DLD1 (cell line): Measurements from ENCODE around the gene KRTAP26-1.

Source experiments
- in situ Hi-C: cut with HindIII; loops from 2 replicates; pipeline ENCODE4 v1.10.0; 2017; ENCODE audit warnings: low sequenced_read_pairs

The KRTAP26-1 gene, protein sequence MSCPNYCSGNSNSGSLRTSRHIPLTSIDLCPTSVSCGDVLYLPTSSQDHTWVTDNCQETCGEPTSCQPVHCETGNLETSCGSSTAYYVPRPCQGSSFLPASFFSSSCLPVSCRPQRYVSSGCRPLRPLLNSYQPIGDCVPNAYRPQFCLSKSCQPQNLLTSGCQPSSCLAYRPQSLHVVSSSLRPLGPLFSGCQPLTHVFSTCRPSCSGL

DNA sequence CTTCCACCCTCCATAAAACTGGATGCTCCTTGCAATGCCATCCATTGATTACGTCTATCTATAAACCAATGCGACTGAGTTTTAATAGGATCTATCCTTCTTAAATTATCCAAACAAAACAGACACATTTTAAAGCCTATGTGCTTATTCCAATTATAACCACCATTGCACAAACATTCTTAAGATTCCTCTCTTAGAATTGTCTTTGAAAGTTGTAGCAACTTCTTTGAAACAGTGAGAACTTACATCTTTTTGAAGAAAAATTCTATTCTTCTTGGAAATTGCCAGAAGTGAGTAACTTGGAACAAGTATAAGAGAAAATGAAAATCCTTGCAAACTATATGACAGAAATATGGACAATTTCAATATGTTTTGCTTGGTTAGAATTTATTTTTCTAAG is at the start of gene KRTAP26-1:
KRTAP26-1 (minus strand) TSS at position 101 of the 400 bp plus-strand sequence. CDS start 280 bp downstream, outside the sequence.
- in situ Hi-C loops = no loop called here

DNA sequence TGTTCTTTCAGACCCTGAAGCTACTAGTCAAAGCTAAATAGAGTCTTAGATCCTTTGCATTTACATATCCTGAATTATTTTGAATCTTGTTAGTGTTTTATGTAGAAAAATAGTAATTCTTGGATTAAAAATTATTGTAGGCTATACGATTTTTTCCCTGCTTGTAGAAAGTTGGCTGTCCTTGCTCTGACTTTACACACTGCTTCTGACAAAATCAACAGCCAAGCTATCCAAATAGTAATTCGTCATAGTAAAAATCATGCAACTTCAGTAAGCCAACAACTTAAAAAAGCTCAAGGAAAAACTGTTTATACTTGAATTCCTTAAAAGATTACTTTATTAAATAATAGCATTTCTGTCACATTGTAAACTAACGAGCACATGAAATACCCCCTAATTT is 35.8 kb upstream of the KRTAP26-1 start:
- in situ Hi-C loops = no loop called here

DNA sequence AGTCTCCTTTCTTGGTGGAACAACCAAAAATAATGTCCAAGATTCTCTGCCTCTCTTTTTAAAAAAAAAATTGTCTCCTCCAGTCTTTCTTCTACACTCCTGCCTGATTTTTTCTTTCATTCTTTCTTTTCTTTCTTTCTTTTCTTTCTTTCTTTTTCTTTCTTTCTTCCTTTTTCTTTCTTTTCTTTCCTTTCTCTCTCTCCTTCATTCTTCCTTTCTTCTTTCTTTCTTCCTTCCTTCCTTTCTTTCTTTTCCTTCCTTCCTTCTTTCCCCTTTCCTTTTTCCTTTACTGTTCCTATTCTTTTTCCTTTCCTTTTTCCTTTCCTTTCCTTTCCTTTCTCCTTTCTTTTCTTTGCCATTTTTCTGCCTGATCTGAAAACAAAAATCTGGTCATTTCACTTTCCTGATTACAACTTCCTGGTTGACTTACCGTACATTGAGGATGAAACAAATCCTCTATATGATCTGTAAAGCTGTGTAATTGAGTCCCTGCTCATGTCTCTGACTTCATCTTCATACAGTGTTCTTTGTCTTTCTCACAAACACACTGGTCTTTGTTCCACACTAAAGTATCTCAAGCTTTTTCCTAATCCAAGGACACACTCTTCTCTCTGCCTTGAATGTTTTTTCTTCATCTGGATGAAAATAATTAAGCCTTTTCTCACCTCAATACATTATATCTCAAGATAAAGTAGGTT is 34.3 kb upstream of the KRTAP26-1 start:
- in situ Hi-C loops = no loop called here

DNA sequence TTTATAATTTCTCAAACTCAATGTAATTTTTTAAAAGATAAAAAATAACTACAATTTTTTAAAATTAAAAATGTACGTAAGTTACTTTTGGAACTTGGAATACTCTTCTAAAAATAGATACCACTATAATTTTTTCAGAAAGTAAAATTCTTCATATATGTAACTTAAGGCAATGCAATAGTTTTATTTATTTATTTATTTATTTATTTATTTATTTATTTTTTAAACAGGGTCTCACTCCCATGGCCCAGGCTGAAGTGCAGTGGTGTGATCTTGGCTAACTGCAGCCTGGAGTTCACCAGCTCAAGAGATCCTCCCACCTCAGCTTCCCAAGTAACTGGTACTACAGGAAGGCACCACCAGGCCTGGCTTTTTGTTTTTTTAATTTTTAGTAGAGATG is 31.4 kb upstream of the KRTAP26-1 start:
- in situ Hi-C loops = no loop called here

DNA sequence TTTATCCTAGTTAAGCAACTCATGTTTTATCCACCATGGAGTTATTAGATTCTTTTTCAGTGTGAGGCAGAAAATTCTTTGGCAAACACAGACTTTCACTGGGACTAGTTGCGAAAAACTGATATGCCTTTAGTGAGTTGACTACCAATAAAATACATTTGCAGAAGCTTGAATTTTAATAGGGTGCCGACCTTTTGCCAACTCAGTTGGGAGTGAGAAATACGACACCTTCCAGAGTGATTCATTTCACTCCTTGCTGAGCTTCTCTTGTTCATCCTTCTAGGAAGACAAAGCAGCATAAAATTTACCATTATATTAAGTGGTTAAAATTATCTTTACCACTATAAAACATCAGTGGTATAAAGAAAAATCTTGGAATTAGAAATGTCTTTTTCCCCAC is 29.5 kb upstream of the KRTAP26-1 start:
- in situ Hi-C loops = no loop called here

DNA sequence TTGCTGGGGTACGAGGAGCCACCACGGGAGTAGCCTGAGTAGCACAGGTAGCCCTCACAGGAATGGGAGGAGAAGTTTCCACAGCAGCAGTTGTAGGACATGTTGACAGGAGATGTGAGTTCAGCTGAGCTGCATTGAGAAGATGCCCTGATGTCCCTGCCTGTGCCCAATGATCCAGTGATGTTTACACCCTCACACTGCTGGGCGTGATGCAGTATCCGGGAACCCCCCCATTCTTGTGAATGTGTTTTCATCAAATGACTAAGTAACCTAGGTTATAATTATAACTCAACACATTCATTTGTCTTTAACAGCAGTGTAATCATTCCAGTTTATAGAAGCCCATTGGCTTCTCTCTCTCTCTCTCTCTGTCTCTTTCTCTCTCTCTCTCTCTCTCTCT is 28.4 kb upstream of the KRTAP26-1 start, which contains the start of gene KRTAP23-1:
KRTAP23-1 (minus strand) TSS at position 101 of the 400 bp plus-strand sequence; CDS start at position 101, 0 bp downstream.
- in situ Hi-C loops = no loop called here

DNA sequence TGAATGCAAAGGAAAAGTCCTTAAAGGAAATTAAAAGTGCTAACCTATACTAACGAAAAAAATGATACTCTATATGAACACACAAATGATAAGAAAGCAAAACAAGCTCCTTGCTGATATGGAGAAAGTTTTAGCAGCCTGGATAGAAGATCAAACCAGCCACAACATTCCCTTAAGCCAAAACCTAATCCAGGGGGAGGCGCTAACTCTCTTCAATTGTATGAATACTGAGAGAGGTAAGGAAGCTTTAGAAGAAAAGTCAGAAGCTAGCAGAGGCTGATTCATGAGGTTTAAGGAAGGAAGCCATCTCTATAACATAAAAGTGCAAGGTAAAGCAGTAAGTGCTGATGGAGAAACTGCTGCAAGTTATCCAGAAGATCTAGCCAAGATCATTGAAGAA is 24.9 kb upstream of the KRTAP26-1 start:
- in situ Hi-C loops = no loop called here

DNA sequence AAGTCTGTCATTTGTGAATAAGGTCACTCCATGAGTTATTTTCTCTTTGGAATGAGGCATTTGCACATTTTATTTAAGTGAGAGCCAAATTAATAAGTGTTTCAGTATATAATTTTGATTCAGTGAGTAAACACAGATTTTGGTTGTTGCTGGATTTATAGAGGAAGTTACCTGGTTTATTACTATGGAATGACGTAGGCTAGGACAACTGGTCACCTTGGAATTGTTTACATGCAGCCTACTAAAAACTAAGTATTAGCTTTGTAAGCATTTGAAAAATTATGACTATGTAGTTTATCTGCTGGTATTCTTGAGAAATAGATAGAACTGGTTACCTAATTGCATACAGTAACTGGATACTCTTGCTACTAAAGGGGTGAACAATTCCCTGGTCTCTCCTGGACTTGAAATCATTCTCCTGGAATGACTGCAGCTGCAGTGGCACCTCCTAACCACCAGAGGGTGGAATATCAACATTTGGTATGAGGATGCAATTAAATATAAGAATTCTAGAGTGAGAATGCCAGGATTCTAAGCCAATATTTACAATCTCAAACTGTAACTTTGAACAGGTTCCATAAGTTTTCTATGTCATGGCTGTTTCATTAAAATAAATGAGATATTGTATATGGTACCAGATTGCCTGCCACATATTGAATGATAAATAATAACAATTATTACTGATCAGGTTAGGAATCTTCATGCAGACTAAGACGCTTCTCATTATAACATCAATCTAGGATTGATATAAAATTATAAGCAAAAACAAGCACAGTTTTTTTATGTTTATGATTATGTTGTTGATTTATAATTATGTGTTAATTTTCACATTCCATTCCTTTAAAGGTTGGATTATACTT is 20.8 kb upstream of the KRTAP26-1 start:
- in situ Hi-C loops = no loop called here

DNA sequence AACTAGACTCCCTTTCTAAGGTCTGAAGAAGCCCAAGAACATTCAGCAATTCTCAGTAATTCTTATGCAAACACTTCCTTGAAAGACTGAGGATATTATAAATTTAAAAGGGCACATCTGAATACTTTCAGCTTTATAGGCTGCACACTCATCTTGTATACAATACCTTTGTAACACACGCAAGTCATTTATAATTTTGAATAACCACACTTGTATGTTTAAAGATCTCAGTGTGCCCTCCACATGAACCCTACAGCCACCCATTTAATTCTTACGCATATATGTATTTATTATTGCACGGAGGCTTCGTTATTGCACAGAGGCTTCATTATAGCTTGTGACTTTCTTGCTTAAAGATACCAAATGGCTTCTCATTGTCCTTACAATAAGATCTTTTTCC is 18.6 kb upstream of the KRTAP26-1 start:
- in situ Hi-C loops = no loop called here

DNA sequence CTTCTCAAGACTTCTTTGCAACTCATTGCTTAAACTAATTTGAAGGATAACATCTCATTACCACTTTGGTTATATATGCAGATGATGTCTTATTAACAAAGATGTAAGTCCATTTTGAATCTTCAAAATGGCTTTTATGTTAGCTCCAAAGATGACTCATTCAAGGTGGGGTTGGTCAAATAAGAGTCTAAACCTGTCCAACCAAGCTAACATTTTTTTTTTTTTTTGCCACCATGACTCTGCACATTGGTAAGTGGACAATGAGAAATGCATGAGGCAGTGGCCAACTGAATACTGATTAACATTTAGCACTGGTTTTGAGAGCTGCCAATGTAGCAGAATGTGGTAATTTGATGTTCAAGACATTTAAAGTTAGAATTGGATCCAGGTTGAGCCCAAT is 17.7 kb upstream of the KRTAP26-1 start:
- in situ Hi-C loops = no loop called here

DNA sequence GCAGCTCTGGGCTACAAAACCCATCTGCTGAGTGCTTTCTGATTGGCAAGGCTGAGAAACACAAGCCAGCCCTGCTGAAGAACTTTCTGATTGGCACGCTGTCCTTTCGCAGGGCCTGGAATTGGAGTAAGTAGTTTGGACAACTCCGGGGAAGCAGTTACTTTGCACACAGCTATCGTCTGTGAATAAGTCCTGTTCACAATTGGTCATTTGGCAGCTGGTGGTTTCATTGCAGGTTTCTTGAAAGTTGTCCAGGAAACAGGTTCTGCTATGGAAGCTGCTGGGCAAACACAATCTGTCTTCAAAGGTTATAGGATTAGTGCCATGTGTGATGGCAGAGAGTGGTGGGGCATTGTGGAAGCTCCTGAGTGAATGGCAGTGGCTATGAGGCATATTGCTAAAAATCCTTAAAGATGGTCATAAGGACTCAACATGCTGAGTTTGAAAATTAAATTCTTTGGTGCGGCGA is 17.2 kb upstream of the KRTAP26-1 start, which contains the start of gene KRTAP27-1:
KRTAP27-1 (minus strand) TSS at position 419 of the 469 bp plus-strand sequence; CDS start at position 393, 26 bp downstream.
- in situ Hi-C loops = no loop called here

DNA sequence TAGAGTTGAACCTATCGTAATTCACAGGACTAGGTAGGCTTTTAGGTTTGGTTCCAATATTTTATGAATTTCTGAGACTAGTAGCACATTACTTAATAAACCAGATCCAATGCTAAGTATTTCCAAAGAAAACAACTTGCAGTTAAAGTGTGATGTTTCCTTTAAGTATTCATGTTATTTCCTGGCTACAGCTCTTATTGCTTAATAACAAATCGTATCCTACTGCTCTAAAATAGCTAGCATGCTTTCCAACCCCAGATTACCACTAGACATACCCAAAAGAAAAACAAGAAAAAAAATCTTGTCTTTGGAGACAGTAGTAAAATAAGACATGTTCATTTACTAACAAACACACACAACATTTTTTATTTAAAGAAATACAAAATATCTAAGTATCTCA is 16.5 kb upstream of the KRTAP26-1 start:
- in situ Hi-C loops = no loop called here

DNA sequence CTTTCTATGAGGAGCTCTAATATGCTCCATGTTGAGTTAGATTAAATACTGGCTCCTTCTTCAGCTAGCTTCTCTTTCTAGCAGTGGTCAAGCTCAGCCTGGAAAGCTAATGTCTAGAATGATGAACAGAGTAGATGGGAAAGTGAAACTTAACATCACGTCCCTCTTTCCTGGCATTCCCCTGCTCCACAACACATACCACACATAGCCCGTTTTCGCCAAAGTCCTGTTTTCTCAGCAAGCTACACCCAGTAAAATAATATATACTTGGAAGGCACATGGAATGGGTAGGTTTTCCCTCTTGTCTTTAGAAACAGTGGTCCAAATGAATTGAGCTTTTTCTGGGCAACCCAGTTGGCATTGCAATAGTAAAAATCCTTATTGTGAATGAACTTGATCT is 13.6 kb upstream of the KRTAP26-1 start:
- in situ Hi-C loops = no loop called here

DNA sequence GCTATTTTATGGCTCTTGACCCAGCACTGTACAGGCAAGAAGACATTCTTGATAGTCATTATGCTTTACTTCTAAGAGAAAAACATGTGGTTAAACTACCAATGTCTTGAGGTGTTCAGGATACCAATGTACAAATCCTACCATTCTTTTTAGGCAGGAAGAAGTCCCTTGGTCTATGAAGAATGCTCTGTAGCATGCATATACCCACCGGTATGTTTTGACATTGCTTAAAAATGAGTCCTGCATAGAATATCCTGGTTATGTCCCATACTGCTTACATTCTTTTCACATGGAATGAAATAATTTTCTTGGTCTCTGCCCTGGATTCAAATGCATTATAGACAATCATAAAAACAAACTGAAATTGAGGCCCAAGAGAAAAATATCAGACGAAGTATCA is 12.6 kb upstream of the KRTAP26-1 start:
- in situ Hi-C loops = no loop called here

DNA sequence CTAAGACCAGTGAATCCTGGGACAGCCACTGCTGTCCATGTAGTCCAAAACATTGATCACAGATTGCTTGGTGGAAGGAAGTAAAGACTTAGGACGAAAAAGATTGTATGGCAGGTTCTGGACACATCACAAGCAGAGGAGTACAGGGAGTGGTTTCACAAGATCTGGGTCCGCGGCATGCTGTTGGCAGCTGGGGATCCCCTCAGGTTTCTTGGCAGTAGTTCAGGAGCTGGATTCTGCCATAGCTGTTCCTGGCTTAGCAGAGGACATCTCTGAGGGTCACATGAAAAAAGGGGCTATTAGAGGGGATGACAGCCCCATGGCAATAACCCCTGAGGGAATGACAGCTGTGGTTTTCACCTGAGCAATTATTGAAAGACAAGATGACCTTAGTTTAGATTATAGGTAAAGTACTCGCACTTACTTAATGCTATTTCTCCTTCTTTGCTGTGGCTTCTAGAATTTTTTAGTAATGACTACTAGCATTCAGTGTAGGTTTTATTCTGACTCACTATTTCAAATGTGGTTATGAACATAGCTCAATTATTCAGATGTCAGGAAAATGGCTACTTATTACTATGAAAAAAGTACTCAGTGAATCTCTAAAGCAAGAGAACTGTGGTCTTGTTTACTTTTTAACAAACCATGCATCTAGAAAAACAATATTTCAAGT is 9.2 kb upstream of the KRTAP26-1 start:
- in situ Hi-C loops = no loop called here

DNA sequence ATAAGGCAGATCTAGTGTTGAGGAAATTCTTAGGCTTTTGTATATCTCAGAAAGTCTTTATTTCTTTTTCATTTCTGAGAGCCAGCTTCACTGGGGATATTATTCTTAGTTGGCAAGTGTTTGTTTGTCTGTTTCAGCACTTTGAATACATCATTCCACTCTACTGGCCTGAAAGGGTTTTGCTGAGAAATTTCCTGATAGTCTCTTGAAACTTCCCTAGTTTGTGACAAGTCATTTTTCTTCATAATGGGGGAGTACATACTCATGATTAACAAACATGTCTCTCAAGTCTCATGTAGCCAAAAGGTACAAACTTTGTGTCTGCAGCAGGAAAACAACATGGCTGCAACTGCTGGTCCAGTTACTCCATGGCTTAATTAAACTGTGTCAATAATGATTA is 6.3 kb upstream of the KRTAP26-1 start:
- in situ Hi-C loops = no loop called here

DNA sequence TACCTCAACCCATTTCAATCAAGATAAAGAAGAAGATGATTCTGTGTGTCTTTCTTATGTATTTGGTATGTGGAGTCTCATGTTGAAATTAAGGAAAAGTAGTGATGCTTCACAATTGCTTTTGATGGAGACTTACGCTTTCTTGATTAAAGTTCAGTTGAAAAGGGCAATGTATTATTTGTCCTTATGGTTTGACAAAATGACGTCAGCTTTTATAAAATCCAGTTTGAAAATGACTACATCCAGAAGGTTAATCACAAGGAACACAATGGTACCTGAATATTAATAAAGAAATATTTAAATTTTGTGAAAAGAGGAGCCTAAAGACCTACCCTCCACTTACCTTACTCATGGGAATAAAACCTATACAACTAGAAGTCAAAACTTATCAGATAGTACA is 4.4 kb downstream of the KRTAP26-1 start:
- in situ Hi-C loops = no loop called here

DNA sequence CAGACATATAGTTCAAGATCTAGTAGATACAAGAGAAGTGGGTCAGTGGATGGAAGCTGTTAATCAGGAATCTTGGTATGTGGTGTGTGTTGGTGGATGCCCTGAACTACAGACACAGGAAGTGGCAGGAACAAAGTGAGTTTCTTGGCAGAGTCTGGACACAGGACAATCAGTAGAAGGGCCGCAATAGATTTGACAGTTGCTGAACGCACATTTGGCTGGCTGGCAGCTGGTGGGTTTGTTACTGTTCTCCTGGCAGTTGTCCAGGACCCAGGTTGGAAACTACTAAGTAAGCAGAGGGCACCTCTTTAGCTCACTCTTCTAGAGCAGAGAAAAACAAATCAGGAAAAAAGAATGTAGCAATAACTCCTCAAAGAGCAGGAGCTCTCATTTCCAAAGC is 13.2 kb downstream of the KRTAP26-1 start:
- in situ Hi-C loops = no loop called here

DNA sequence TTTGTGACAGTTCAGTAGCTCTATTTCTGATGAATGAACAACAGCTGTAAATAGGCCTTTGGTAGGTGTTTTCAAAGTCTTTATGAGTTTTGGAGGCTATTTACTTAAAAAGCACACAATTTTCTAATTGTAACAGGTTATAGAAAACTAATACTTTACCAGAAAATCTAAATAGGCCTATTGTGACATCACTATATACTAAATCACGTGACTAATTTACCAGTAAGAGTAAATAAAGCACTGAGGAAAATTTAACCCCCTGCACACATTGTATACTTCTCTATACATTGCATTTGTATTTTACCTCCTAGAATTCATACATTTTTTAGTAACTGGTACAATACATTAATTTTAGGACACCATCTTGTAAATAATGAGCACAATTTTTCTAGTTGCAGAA is 15.0 kb downstream of the KRTAP26-1 start:
- in situ Hi-C loops = no loop called here

DNA sequence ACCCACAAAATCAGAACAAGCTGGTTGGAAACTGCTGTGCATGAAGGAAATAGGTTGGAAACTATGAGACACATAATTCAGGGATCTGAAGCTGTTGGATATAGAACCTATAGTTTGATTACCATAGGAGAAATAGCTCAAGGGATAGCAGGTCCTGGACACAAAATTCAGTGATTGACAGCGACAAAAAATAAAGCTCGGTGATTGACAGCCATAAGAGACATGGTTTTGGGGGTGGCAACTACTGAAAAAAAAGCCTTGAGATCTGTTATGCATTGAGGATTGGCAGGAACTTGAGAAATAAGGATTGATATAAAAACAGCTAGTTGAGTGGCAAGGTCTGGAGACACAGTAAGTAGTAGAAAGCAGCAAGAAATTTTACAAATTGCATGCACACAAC is 30.9 kb downstream of the KRTAP26-1 start, which contains the start of gene KRTAP25-1:
KRTAP25-1 (minus strand) TSS at position 300 of the 400 bp plus-strand sequence; CDS start at position 276, 24 bp downstream.
- in situ Hi-C loops = no loop called here

DNA sequence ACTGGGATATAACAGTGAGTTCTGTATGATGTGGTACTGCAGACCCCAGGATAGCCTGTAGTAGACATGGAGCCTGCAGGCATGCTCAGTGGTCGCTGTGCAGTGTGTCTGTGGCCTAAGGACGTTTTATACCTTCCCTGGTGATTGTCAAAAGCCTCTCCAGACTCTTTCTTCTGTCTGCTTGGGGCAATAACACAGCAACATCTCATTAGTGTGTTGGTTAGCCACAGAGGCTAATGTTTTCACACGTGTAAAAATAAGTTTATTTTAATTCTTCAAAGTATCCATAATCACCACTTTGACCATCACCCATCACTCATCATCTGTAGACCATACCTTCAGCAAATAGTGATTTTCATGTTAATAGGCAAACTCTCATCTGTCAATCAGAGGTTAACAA is 37.3 kb downstream of the KRTAP26-1 start, which contains the start of gene KRTAP24-1:
KRTAP24-1 (minus strand) TSS at position 101 of the 400 bp plus-strand sequence; CDS start at position 83, 18 bp downstream.
- in situ Hi-C loops = no loop called here
